ENCODE results near the gene SLC17A2. TPM values are rescaled to one million over a fixed set of nuclear protein-coding genes. Genes with fewer than 3 reads are reported as not detected.

SLC17A2 gene
- total and polyA plus RNA-seq, 2 of the 8 experiments (the other 6 are each of a cell fraction or from before 2014, with no cell fraction given), result not detected

DNA sequence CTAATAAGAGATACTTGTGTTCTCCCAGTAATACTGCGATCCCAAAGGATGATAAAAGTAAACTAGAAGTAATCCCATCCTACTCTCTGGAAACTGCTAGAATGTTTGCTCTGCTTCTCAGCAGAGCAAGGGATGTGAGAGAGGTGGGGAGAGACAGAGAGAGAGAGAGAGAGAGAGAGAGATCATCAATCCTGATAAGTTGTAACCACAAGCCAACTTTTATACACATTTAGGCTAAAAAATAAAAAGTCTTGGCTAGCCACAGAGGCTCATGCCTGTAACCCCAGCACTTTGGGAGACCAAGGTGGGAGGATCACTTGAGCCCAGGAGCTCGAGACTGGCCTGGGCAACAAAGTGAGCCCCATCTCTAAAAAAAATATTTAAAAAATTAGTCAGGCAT is 16.1 kb upstream of the SLC17A2 start:
- CTCF ChIA-PET (ENCODE audit: partially characterized antibody), result interaction anchor here (1.0 kb wide), 2 partner anchors 57 to 288 kb away, joined by 3 to 5 read pairs; no protein-coding TSS in a partner anchor
- Histone ChIP-seq H2BK15ac (ENCODE audit: low read length) (no peak overlapping the region), H2AFZ (ENCODE audit: low read length) (no peak overlapping the region), H4K20me1 (replicated peaks in 1 of 2; ENCODE audit: control insufficient read depth in 1 of 2, insufficient read depth in 2 of 2, low read length in 2 of 2) (no peaks in the 10 kb centered on the region), H2BK120ac (replicated peaks; ENCODE audit: low read depth, low read length) (no peak overlapping the region), H3K4me2 (ENCODE audit: insufficient read depth in 1 of 2, low read depth in 2 of 2, low read length in 2 of 2) (no peak overlapping the region), H2BK5ac (ENCODE audit: low read depth, low read length) (no peak overlapping the region), H3K23ac (ENCODE audit: insufficient read length) (no peak overlapping the region), H3K27ac (ENCODE audit: low read depth, low read length) (no peak overlapping the region), H4K8ac (ENCODE audit: extremely low read depth, insufficient read depth, low read length) (no peak overlapping the region), H3K23me2 (ENCODE audit: low read depth, low read length) (no peaks in the 10 kb centered on the region), H3K36me3 (ENCODE audit: control insufficient read depth in 2 of 4, insufficient read depth in 4 of 4, low read length in 3 of 4) (no peaks in the 10 kb centered on the region; a peak in 1 of 8 replicates), H3K4me3 (ENCODE audit: extremely low read depth in 1 of 4, insufficient read depth in 2 of 4, low read depth in 3 of 4, low read length in 4 of 4) (no peak overlapping the region), H2BK12ac (ENCODE audit: low read depth, low read length) (no peak overlapping the region), H3K9ac (replicated peaks in 1 of 4; ENCODE audit: extremely low read depth in 1 of 4, low read depth in 3 of 4, low read length in 3 of 4) (no peak overlapping the region), H4K91ac (replicated peaks; ENCODE audit: insufficient read length, low read length) (no peak overlapping the region), H3K56ac (replicated peaks; ENCODE audit: insufficient read length, low read depth, low read length) (no peak overlapping the region), H2AK5ac (ENCODE audit: low read depth, low read length) (no peak overlapping the region), H3K9me3 (ENCODE audit: insufficient read depth in 2 of 2, low read depth in 1 of 2, low read length in 1 of 2) (peaks cover 0 to 8% of the 10 kb centered on the region in 2 experiments; a peak in 2 of 4 replicates), H3K14ac (ENCODE audit: insufficient read length) (no peak overlapping the region), H3K18ac (ENCODE audit: extremely low read depth, low read length) (no peak overlapping the region), H3K4me1 (replicated peaks in 1 of 4; ENCODE audit: control insufficient read depth in 3 of 4, insufficient read depth in 4 of 4, low read length in 3 of 4) (no peaks in the 10 kb centered on the region), H3K4ac (replicated peaks; ENCODE audit: insufficient read length, low read depth, low read length) (no peak overlapping the region), H3K27me3 (replicated peaks in 1 of 4; ENCODE audit: control insufficient read depth in 3 of 4, extremely low read depth in 1 of 4, insufficient read depth in 3 of 4, low read length in 3 of 4) (no peaks in the 10 kb centered on the region), H4K5ac (ENCODE audit: insufficient read length, low read depth, low read length) (no peak overlapping the region), H3K79me1 (ENCODE audit: low read depth, low read length) (no peaks in the 10 kb centered on the region), H2BK20ac (ENCODE audit: low read length) (no peak overlapping the region), H3K79me2 (ENCODE audit: control insufficient read depth in 1 of 2, insufficient read depth in 2 of 2, low read length in 2 of 2) (no peaks in the 10 kb centered on the region)
- WGBS, 2 experiments (ENCODE audit: extremely low coverage in 1 of 2, insufficient coverage in 1 of 2, insufficient read length in 1 of 2, insufficient replicate concordance in 2 of 2, low coverage in 1 of 2, low lambda C conversion rate in 2 of 2, missing lambda C conversion rate in 1 of 2), result 91% methylated on average over 2 of the region's 2 CpGs; no CpG with 5 or more reads in 1 of the 2 experiments
- FAIRE-seq (no peak), DNase-seq (ENCODE audit: low read depth in 1 of 2, low spot score in 2 of 2) (no peak)
- POLR2A ChIA-PET (ENCODE audit: partially characterized antibody), result no interaction called here
- TF ChIP-seq CEBPB (IDR thresholded peaks at IDR 0.05; ENCODE audit: low read depth, low read length), result no peak
- TF ChIP-seq POLR2AphosphoS5 (IDR thresholded peaks at IDR 0.05; ENCODE audit: low read depth, low read length), result no peak
- no peak for TF ChIP-seq SIRT6 (IDR thresholded peaks at IDR 0.05; ENCODE audit: low read length)
- no peak for TF ChIP-seq RFX5 (IDR thresholded peaks at IDR 0.05; ENCODE audit: borderline replicate concordance, low read depth, low read length)
- no peak for TF ChIP-seq KDM1A (IDR thresholded peaks at IDR 0.05; ENCODE audit: borderline replicate concordance, low read length)
- no peak for TF ChIP-seq RXRA (IDR thresholded peaks at IDR 0.05; ENCODE audit: insufficient read depth, low read depth, low read length)
- TF ChIP-seq TCF12 (IDR thresholded peaks at IDR 0.05; ENCODE audit: low read depth, low read length), result no peak
- no peak for TF ChIP-seq GABPA (IDR thresholded peaks at IDR 0.05; ENCODE audit: borderline replicate concordance, insufficient read depth, low read length)
- TF ChIP-seq, protein P1, sequence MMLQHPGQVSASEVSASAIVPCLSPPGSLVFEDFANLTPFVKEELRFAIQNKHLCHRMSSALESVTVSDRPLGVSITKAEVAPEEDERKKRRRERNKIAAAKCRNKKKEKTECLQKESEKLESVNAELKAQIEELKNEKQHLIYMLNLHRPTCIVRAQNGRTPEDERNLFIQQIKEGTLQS (IDR thresholded peaks at IDR 0.05; ENCODE audit: insufficient read depth, low read depth, low read length), result no peak
- no peak for TF ChIP-seq SP1 (IDR thresholded peaks at IDR 0.05; ENCODE audit: low read depth, low read length)
- no peak for TF ChIP-seq KDM5A (IDR thresholded peaks at IDR 0.05; ENCODE audit: low read length)
- no peak for TF ChIP-seq SP2 (IDR thresholded peaks at IDR 0.05; ENCODE audit: low read length)
- TF ChIP-seq, protein P2, sequence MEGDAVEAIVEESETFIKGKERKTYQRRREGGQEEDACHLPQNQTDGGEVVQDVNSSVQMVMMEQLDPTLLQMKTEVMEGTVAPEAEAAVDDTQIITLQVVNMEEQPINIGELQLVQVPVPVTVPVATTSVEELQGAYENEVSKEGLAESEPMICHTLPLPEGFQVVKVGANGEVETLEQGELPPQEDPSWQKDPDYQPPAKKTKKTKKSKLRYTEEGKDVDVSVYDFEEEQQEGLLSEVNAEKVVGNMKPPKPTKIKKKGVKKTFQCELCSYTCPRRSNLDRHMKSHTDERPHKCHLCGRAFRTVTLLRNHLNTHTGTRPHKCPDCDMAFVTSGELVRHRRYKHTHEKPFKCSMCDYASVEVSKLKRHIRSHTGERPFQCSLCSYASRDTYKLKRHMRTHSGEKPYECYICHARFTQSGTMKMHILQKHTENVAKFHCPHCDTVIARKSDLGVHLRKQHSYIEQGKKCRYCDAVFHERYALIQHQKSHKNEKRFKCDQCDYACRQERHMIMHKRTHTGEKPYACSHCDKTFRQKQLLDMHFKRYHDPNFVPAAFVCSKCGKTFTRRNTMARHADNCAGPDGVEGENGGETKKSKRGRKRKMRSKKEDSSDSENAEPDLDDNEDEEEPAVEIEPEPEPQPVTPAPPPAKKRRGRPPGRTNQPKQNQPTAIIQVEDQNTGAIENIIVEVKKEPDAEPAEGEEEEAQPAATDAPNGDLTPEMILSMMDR (IDR thresholded peaks at IDR 0.05; ENCODE audit: control extremely low read depth in 1 of 3, insufficient read depth in 1 of 3, low read depth in 1 of 3, low read length in 3 of 3), result no peak

All from H1 (cell line).